ENCODE data around the gene PATJ.
"Not testable (repeated sequence)": the region's sequence is repeated elsewhere in the genome, so short reads cannot be mapped to it uniquely, and the experiment has no call there.

PATJ gene

GRCh38 chr1:62208970-62209369 lies 466.7 kb downstream of the PATJ start:
- ChIA-PET POLR2A (no interaction called here), CTCF (no interaction called here)
- Histone ChIP-seq H3K27ac (ENCODE audit: insufficient read depth in 1 of 2, low read depth in 1 of 2, low read length in 2 of 2, poor library complexity in 1 of 2, severe bottlenecking in 2 of 2) (no peak overlapping the region), H3K4me3 (ENCODE audit: control insufficient read depth in 1 of 7, extremely low read depth in 1 of 7, insufficient read depth in 4 of 7, low read depth in 2 of 7, low read length in 6 of 7) (no peak overlapping the region), H3K27me3 (replicated peaks in 2 of 5; ENCODE audit: control insufficient read depth in 4 of 5, insufficient read depth in 5 of 5, low read length in 4 of 5) (no peaks in the 10 kb centered on the region), H3K9me3 (ENCODE audit: control extremely low read depth in 1 of 5, control insufficient read depth in 4 of 5, insufficient read depth in 2 of 5, low read depth in 1 of 5, low read length in 4 of 5) (peaks cover 0 to 20% (median 3%) of the 10 kb centered on the region in 5 experiments), H3K36me3 (ENCODE audit: control insufficient read depth in 4 of 4, insufficient read depth in 4 of 4, low read length in 3 of 4) (no peaks in the 10 kb centered on the region), H3K4me1 (ENCODE audit: control extremely low read depth in 1 of 4, control insufficient read depth in 4 of 4, insufficient read depth in 4 of 4, low read length in 3 of 4) (no peaks in the 10 kb centered on the region)
- WGBS (ENCODE audit: insufficient coverage), result 100% methylated on average over 1 of the region's 1 CpG
- DNase-seq, result no peak

DNA sequence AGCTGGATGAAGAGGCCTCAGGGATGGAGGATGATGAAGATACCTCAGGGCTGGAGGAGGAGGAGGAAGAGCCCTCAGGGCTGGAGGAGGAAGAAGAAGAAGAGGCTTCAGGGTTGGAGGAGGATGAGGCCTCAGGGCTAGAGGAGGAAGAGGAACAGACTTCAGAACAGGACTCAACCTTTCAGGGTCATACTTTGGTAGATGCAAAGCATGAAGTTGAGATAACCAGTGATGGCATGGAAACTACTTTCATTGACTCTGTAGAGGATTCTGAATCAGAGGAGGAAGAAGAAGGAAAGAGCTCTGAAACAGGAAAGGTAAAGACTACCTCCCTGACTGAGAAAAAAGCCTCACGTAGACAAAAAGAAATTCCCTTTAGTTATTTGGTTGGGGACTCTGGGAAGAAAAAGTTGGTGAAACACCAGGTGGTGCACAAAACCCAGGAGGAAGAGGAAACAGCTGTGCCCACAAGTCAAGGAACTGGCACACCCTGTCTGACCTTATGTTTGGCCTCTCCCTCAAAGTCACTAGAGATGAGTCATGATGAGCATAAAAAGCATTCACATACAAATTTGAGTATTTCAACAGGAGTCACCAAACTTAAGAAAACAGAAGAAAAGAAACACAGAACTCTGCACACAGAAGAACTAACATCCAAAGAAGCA lies 467.8 kb downstream of the PATJ start:
- Histone ChIP-seq H3K4me3 (ENCODE audit: control insufficient read depth in 1 of 7, extremely low read depth in 1 of 7, insufficient read depth in 4 of 7, low read depth in 2 of 7, low read length in 6 of 7) (no peak overlapping the region), H3K36me3 (ENCODE audit: control insufficient read depth in 4 of 4, insufficient read depth in 4 of 4, low read length in 3 of 4) (no peaks in the 10 kb centered on the region), H3K27ac (ENCODE audit: insufficient read depth in 1 of 2, low read depth in 1 of 2, low read length in 2 of 2, poor library complexity in 1 of 2, severe bottlenecking in 2 of 2) (no peak overlapping the region), H3K4me1 (ENCODE audit: control extremely low read depth in 1 of 4, control insufficient read depth in 4 of 4, insufficient read depth in 4 of 4, low read length in 3 of 4) (no peaks in the 10 kb centered on the region), H3K9me3 (ENCODE audit: control extremely low read depth in 1 of 5, control insufficient read depth in 4 of 5, insufficient read depth in 2 of 5, low read depth in 1 of 5, low read length in 4 of 5) (peaks cover 0 to 20% (median 3%) of the 10 kb centered on the region in 5 experiments), H3K27me3 (replicated peaks in 2 of 5; ENCODE audit: control insufficient read depth in 4 of 5, insufficient read depth in 5 of 5, low read length in 4 of 5) (no peaks in the 10 kb centered on the region)
- DNase-seq, result peak in 2 of 3 donors; percentile 27 to 49
- POLR2A ChIA-PET, result no interaction called here
- 71% methylated on average over 1 of the region's 1 CpG for WGBS (ENCODE audit: insufficient coverage)
- CTCF ChIA-PET, result no interaction called here

DNA sequence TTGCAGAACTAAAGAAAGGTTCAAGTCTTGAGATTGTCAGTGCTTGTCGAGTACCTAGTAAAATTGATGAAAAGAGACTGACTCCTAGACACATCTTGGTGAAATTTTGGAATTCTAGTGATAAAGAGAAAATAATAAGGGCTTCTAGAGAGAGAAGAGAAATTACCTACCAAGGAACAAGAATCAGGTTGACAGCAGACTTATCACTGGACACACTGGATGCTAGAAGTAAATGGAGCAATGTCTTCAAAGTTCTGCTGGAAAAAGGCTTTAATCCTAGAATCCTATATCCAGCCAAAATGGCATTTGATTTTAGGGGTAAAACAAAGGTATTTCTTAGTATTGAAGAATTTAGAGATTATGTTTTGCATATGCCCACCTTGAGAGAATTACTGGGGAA lies 468.7 kb downstream of the PATJ start:
- CTCF ChIA-PET, result no interaction called here
- H3K36me3 ChIP-seq (ENCODE audit: control insufficient read depth in 4 of 4, insufficient read depth in 4 of 4, low read length in 3 of 4), result no peaks in the 10 kb centered on the region
- POLR2A ChIA-PET, result no interaction called here
- no peaks in the 10 kb centered on the region for H3K27me3 ChIP-seq (replicated peaks in 2 of 5; ENCODE audit: control insufficient read depth in 4 of 5, insufficient read depth in 5 of 5, low read length in 4 of 5)
- DNase-seq, result peak in 2 of 3 donors; percentile 28 to 50
- H3K27ac ChIP-seq (ENCODE audit: insufficient read depth in 1 of 2, low read depth in 1 of 2, low read length in 2 of 2, poor library complexity in 1 of 2, severe bottlenecking in 2 of 2), result no peak overlapping the region
- peaks cover 0 to 20% (median 3%) of the 10 kb centered on the region in 5 experiments for H3K9me3 ChIP-seq (ENCODE audit: control extremely low read depth in 1 of 5, control insufficient read depth in 4 of 5, insufficient read depth in 2 of 5, low read depth in 1 of 5, low read length in 4 of 5)
- H3K4me1 ChIP-seq (ENCODE audit: control extremely low read depth in 1 of 4, control insufficient read depth in 4 of 4, insufficient read depth in 4 of 4, low read length in 3 of 4), result no peaks in the 10 kb centered on the region
- WGBS (ENCODE audit: insufficient coverage), result 82% methylated on average over 1 of the region's 1 CpG
- no peak overlapping the region for H3K4me3 ChIP-seq (ENCODE audit: control insufficient read depth in 1 of 7, extremely low read depth in 1 of 7, insufficient read depth in 4 of 7, low read depth in 2 of 7, low read length in 6 of 7)

- H3K36me3 ChIP-seq (ENCODE audit: control insufficient read depth in 4 of 4, insufficient read depth in 4 of 4, low read length in 3 of 4), result no peaks in the 10 kb centered on the region
- no peak overlapping the region for H3K4me3 ChIP-seq (ENCODE audit: control insufficient read depth in 1 of 7, extremely low read depth in 1 of 7, insufficient read depth in 4 of 7, low read depth in 2 of 7, low read length in 6 of 7)
- ChIA-PET CTCF (no interaction called here), POLR2A (no interaction called here)
- H3K9me3 ChIP-seq (ENCODE audit: control extremely low read depth in 1 of 5, control insufficient read depth in 4 of 5, insufficient read depth in 2 of 5, low read depth in 1 of 5, low read length in 4 of 5), result peaks cover 0 to 20% (median 3%) of the 10 kb centered on the region in 5 experiments
- no peak overlapping the region for H3K27ac ChIP-seq (ENCODE audit: insufficient read depth in 1 of 2, low read depth in 1 of 2, low read length in 2 of 2, poor library complexity in 1 of 2, severe bottlenecking in 2 of 2)
- DNase-seq, result no peak
- WGBS (ENCODE audit: insufficient coverage), result 100% methylated on average over 5 of the region's 6 CpGs
- no peaks in the 10 kb centered on the region for H3K4me1 ChIP-seq (ENCODE audit: control extremely low read depth in 1 of 4, control insufficient read depth in 4 of 4, insufficient read depth in 4 of 4, low read length in 3 of 4)
- no peaks in the 10 kb centered on the region for H3K27me3 ChIP-seq (replicated peaks in 2 of 5; ENCODE audit: control insufficient read depth in 4 of 5, insufficient read depth in 5 of 5, low read length in 4 of 5)
Observed at GRCh38 chr1:62212411-62212810, 470.1 kb downstream of the PATJ start.

DNA sequence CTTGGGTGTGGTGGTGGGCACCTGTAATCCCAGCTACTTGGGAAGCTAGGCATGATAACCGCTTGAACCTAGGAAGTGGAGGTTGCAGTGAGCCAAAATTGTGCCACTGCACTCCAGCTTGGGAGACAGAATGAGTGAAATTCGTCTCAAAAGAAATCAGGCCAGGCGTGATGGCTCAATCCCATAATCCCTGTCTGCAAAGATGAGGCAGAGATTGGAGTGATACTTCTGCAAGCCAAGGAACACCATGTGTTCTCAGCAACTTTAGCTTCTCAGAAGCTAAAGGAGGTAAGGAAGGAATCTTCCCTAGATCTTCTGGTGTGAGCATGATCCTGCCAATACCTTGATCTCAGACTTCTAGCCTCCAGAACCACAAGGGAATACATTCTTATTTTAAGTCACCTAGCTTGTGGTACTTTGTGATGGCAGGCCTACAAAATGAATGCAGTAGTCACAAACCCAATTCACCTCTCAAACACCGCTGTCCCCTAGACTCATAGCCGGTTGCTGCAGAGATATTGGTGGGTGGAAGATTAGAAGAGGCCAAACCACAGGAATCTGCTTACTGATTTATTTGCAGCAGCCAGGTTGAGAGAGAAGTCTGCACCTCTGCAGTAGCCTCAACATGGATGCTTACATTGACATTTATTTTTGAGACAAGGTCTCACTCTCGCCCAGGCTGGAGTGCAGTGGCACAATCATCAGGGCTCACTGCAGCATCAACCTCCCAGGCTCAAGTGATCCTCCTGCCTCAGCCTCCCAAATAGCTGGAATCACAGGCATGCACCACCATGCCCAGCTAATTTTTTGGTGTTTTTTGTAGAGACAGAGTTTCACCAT lies 471.0 kb downstream of the PATJ start:
- Histone ChIP-seq H3K36me3 (ENCODE audit: control insufficient read depth in 4 of 4, insufficient read depth in 4 of 4, low read length in 3 of 4) (no peaks in the 10 kb centered on the region), H3K4me3 (ENCODE audit: control insufficient read depth in 1 of 7, extremely low read depth in 1 of 7, insufficient read depth in 4 of 7, low read depth in 2 of 7, low read length in 6 of 7) (no peak overlapping the region), H3K4me1 (ENCODE audit: control extremely low read depth in 1 of 4, control insufficient read depth in 4 of 4, insufficient read depth in 4 of 4, low read length in 3 of 4) (no peaks in the 10 kb centered on the region), H3K27ac (ENCODE audit: insufficient read depth in 1 of 2, low read depth in 1 of 2, low read length in 2 of 2, poor library complexity in 1 of 2, severe bottlenecking in 2 of 2) (no peak overlapping the region), H3K27me3 (replicated peaks in 2 of 5; ENCODE audit: control insufficient read depth in 4 of 5, insufficient read depth in 5 of 5, low read length in 4 of 5) (no peaks in the 10 kb centered on the region), H3K9me3 (ENCODE audit: control extremely low read depth in 1 of 5, control insufficient read depth in 4 of 5, insufficient read depth in 2 of 5, low read depth in 1 of 5, low read length in 4 of 5) (peaks cover 0 to 20% (median 3%) of the 10 kb centered on the region in 5 experiments)
- ChIA-PET POLR2A (no interaction called here), CTCF (no interaction called here)
- WGBS (ENCODE audit: insufficient coverage), result 98% methylated on average over 4 of the region's 6 CpGs
- DNase-seq, result no peak

DNA sequence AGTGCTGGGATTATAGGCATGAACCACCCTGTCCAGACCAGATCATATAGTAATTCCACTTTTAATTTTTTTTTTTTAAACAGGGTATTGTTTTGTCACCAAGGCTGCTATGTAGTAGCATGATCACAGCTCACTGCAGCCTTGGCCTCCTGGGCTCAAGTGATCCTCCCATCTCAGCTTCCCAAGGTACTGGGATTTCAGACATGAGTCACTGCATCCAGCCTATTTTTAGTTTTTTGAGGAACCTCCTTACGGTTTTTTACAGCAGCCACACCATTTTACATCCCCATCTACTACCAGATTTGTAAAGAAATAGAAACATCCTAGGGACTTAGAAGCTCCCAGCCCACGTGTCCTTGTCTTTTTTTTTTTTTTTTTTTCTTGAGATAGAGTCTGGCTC lies 476.3 kb downstream of the PATJ start:
- no peak overlapping the region for H3K4me3 ChIP-seq (ENCODE audit: control insufficient read depth in 1 of 7, extremely low read depth in 1 of 7, insufficient read depth in 4 of 7, low read depth in 2 of 7, low read length in 6 of 7)
- no peak for DNase-seq
- ChIA-PET POLR2A (no interaction called here), CTCF (no interaction called here)
- no peaks in the 10 kb centered on the region for H3K36me3 ChIP-seq (ENCODE audit: control insufficient read depth in 4 of 4, insufficient read depth in 4 of 4, low read length in 3 of 4)
- no peak overlapping the region for H3K27ac ChIP-seq (ENCODE audit: insufficient read depth in 1 of 2, low read depth in 1 of 2, low read length in 2 of 2, poor library complexity in 1 of 2, severe bottlenecking in 2 of 2)
- WGBS (ENCODE audit: insufficient coverage), result 82% methylated on average over 1 of the region's 2 CpGs
- H3K4me1 ChIP-seq (ENCODE audit: control extremely low read depth in 1 of 4, control insufficient read depth in 4 of 4, insufficient read depth in 4 of 4, low read length in 3 of 4), result no peaks in the 10 kb centered on the region
- no peaks in the 10 kb centered on the region for H3K27me3 ChIP-seq (replicated peaks in 2 of 5; ENCODE audit: control insufficient read depth in 4 of 5, insufficient read depth in 5 of 5, low read length in 4 of 5)
- no peaks in the 10 kb centered on the region for H3K9me3 ChIP-seq (ENCODE audit: control extremely low read depth in 1 of 5, control insufficient read depth in 4 of 5, insufficient read depth in 2 of 5, low read depth in 1 of 5, low read length in 4 of 5)

DNA sequence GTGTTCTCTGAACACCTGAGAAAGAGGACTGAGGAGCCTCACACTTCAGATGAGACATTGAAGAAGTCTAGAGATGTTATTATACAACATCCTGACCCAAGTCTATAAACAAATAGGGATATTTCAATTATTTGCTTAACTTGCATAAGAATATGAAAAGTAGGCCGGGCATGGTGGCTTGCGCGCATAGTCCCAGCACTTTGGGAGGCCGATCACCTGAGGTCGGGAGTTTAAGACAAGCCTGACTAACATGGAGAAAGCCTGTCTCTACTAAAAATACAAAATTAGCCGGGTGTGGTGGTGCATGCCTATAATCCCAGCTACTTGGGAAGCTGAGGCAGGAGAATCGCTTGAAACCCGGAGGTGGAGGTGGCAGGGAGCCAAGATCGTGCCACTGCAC lies 478.2 kb downstream of the PATJ start:
- DNase-seq; H3K9me3 ChIP-seq (ENCODE audit: control extremely low read depth in 1 of 5, control insufficient read depth in 4 of 5, insufficient read depth in 2 of 5, low read depth in 1 of 5, low read length in 4 of 5); POLR2A ChIA-PET; CTCF ChIA-PET; H3K27me3 ChIP-seq (replicated peaks in 2 of 5; ENCODE audit: control insufficient read depth in 4 of 5, insufficient read depth in 5 of 5, low read length in 4 of 5); H3K4me1 ChIP-seq (ENCODE audit: control extremely low read depth in 1 of 4, control insufficient read depth in 4 of 4, insufficient read depth in 4 of 4, low read length in 3 of 4); H3K4me3 ChIP-seq (ENCODE audit: control insufficient read depth in 1 of 7, extremely low read depth in 1 of 7, insufficient read depth in 4 of 7, low read depth in 2 of 7, low read length in 6 of 7); H3K36me3 ChIP-seq (ENCODE audit: control insufficient read depth in 4 of 4, insufficient read depth in 4 of 4, low read length in 3 of 4); H3K27ac ChIP-seq (ENCODE audit: insufficient read depth in 1 of 2, low read depth in 1 of 2, low read length in 2 of 2, poor library complexity in 1 of 2, severe bottlenecking in 2 of 2): not testable (repeated sequence)
- WGBS (ENCODE audit: insufficient coverage), result 100% methylated on average over 4 of the region's 9 CpGs

All from common myeloid progenitor, CD34-positive (primary cell).